Mammary epithelial cell (primary cell): ENCODE results near the gene IGSF21.

Experiments
- CTCF ChIP-seq, 2 donors: IDR thresholded peaks in 1 of 2; conservative IDR thresholded peaks in 1 of 2; 2 replicates each; pipeline ENCODE4 v1.5.1; 2011 to 2012; ENCODE audit warnings: inconsistent platforms in 2 of 2, low read length in 2 of 2, mild to moderate bottlenecking in 2 of 2, control low read depth in 1 of 2, low read depth in 1 of 2; ENCODE audit not compliant: insufficient read depth in 1 of 2; ENCODE audit errors: extremely low read depth in 1 of 2
- EZH2 ChIP-seq: IDR thresholded peaks from 2 replicates; pipeline ENCODE4 v1.6.1; 2012; ENCODE audit warnings: low read length, inconsistent platforms, borderline replicate concordance

- TF ChIP-seq CTCF (conservative IDR thresholded peaks at IDR 0.05 in 1 of 2, IDR thresholded peaks at IDR 0.05 in 1 of 2; ENCODE audit: extremely low read depth in 1 of 2, insufficient read depth in 1 of 2, low read depth in 1 of 2, low read length in 2 of 2) (no peak), EZH2 (no peak)
Observed at GRCh38 chr1:18396247-18396980, 288.8 kb downstream of the IGSF21 start.
